ENCODE results near the gene RAD51B.

RAD51B gene

GRCh38 chr14:68232300-68233055 is 412.9 kb downstream of the RAD51B start:
- CTCF ChIA-PET: interaction anchor here (0.6 to 1.1 kb wide), 6 partner anchors 10 to 1087 kb away, joined by 3 read pairs; no protein-coding TSS in a partner anchor
- peak; percentile 93 for TF ChIP-seq PRDM10 (tag by site-specific recombination; IDR thresholded peaks at IDR 0.05)
- peak; percentile 79; the same call in 1 of the 2 replicates for TF ChIP-seq MZF1 (tag by site-specific recombination; IDR thresholded peaks at IDR 0.05; ENCODE audit: borderline replicate concordance)
- 0 out of 2 replicates have a peak, but pooled peaks have one; percentile 22 for TF ChIP-seq TRIM28 (IDR thresholded peaks at IDR 0.05; ENCODE audit: borderline replicate concordance, low read length)
- TF ChIP-seq ZNF629 (tag by site-specific recombination; IDR thresholded peaks at IDR 0.05): 0 out of 2 replicates have a peak, but pooled peaks have one; percentile 11
- 0 out of 2 replicates have a peak, but pooled peaks have one; percentile 22 for TF ChIP-seq MEIS1 (CRISPR knock-in tag; IDR thresholded peaks at IDR 0.05; ENCODE audit: borderline replicate concordance)
- TF ChIP-seq SETDB1 (IDR thresholded peaks at IDR 0.05; ENCODE audit: insufficient read length, low read length): no peak
- Histone ChIP-seq H3K4me3 (ENCODE audit: low read depth, low read length) (no peak overlapping the region), H3K4me1 (ENCODE audit: control insufficient read depth, insufficient read depth, low read length) (peaks cover 21% of the 10 kb centered on the region), H3K27ac (ENCODE audit: extremely low read depth, low read depth, low read length) (no peak overlapping the region; the same call in 1 of the 2 replicates), H3K9me3 (ENCODE audit: control insufficient read depth, insufficient read depth, low read depth, low read length) (no peaks in the 10 kb centered on the region), H3K36me3 (ENCODE audit: control insufficient read depth in 2 of 2, insufficient read depth in 1 of 2, low read length in 2 of 2) (no peaks in the 10 kb centered on the region)
- POLR2A ChIA-PET: no interaction called here

- ChIA-PET CTCF (interaction anchor here (0.6 to 1.1 kb wide), 5 partner anchors 13 to 583 kb away, joined by 3 read pairs; no protein-coding TSS in a partner anchor), POLR2A (no interaction called here)
- peaks cover 21% of the 10 kb centered on the region for H3K4me1 ChIP-seq (ENCODE audit: control insufficient read depth, insufficient read depth, low read length)
- H3K27ac ChIP-seq (ENCODE audit: extremely low read depth, low read depth, low read length): no peak overlapping the region
- H3K9me3 ChIP-seq (ENCODE audit: control insufficient read depth, insufficient read depth, low read depth, low read length): no peaks in the 10 kb centered on the region
- H3K4me3 ChIP-seq (ENCODE audit: low read depth, low read length): no peak overlapping the region
- TF ChIP-seq ZEB2 (tag by site-specific recombination; IDR thresholded peaks at IDR 0.05) (no peak), HOXD13 (CRISPR knock-in tag; IDR thresholded peaks at IDR 0.05; ENCODE audit: borderline replicate concordance) (no peak), ZNF585B (tag by site-specific recombination; IDR thresholded peaks at IDR 0.05) (no peak), ZNF121 (tag by site-specific recombination; IDR thresholded peaks at IDR 0.05) (no peak), GLI4 (tag by site-specific recombination; IDR thresholded peaks at IDR 0.05) (no peak), ZNF266 (tag by site-specific recombination; IDR thresholded peaks at IDR 0.05; ENCODE audit: low read depth) (no peak), ZNF768 (tag by site-specific recombination; IDR thresholded peaks at IDR 0.05) (no peak), ZBTB17 (tag by site-specific recombination; IDR thresholded peaks at IDR 0.05) (no peak)
- no peaks in the 10 kb centered on the region for H3K36me3 ChIP-seq (ENCODE audit: control insufficient read depth in 2 of 2, insufficient read depth in 1 of 2, low read length in 2 of 2)
Measured at GRCh38 chr14:68233101-68233784, 413.7 kb downstream of the RAD51B start.

- CTCF ChIA-PET: interaction anchor here (0.7 kb wide), 1 partner anchor 8 kb away, joined by 3 read pairs; no protein-coding TSS in a partner anchor
- Histone ChIP-seq H3K4me1 (ENCODE audit: control insufficient read depth, insufficient read depth, low read length) (peaks cover 21% of the 10 kb centered on the region), H3K4me3 (ENCODE audit: low read depth, low read length) (no peak overlapping the region), H3K36me3 (ENCODE audit: control insufficient read depth in 2 of 2, insufficient read depth in 1 of 2, low read length in 2 of 2) (no peaks in the 10 kb centered on the region), H3K27ac (ENCODE audit: extremely low read depth, low read depth, low read length) (no peak overlapping the region), H3K9me3 (ENCODE audit: control insufficient read depth, insufficient read depth, low read depth, low read length) (no peaks in the 10 kb centered on the region)
- POLR2A ChIA-PET: no interaction called here
- 0 out of 2 replicates have a peak, but pooled peaks have one; percentile 12 for TF ChIP-seq ZNF629 (tag by site-specific recombination; IDR thresholded peaks at IDR 0.05)
- 0 out of 2 replicates have a peak, but pooled peaks have one; percentile 7 for TF ChIP-seq ATF2 (tag by site-specific recombination; IDR thresholded peaks at IDR 0.05; ENCODE audit: low read depth)
- TF ChIP-seq SCRT2 (tag by site-specific recombination; IDR thresholded peaks at IDR 0.05): peak; percentile 66
- peak; percentile 96 for TF ChIP-seq PRDM10 (tag by site-specific recombination; IDR thresholded peaks at IDR 0.05)
- no peak for TF ChIP-seq ZNF157 (tag by site-specific recombination; IDR thresholded peaks at IDR 0.05)
Measured at GRCh38 chr14:68234101-68234905, 414.7 kb downstream of the RAD51B start.

Data from HEK293 (cell line).